K562 (cell line): ENCODE results near the gene POLR1A. TPM values are rescaled to one million over a fixed set of nuclear protein-coding genes. Genes with fewer than 3 reads are reported as not detected.

Source experiments
- NFRKB ChIP-seq: fragments of 450-650 bp; IDR thresholded peaks from 2 replicates; pipeline ENCODE4 v1.6.1; 2016; ENCODE audit warnings: low read depth
- SETDB1 ChIP-seq: IDR thresholded peaks from one replicate; pipeline ENCODE4 v1.6.1; 2012; ENCODE audit warnings: low read length, control low read depth, inconsistent platforms
- SMC3 ChIP-seq: conservative IDR thresholded peaks from 2 replicates; pipeline ENCODE4 v1.6.1; 2011; ENCODE audit warnings: low read depth, low read length, improper control_type of control experiment; ENCODE audit not compliant: insufficient read depth
- ZBTB43 ChIP-seq: sonication (generic); formaldehyde crosslinking; IDR thresholded peaks from 2 replicates; pipeline ENCODE4 v1.8.0; 2023; ENCODE audit warnings: mild to moderate bottlenecking, missing genetic modification reagents
- polyA plus RNA-seq, 8 experiments: library from polyadenylated mRNA; depleted of rRNA in 4 of 8; stranded (reverse) in 5 of 8; unstranded in 3 of 8; fragments of >200 nt; fragmentation: Nextera tagmentation in 2 of 8; fragmentation: Illumina TruSeq in 1 of 8; extraction: Ambion mirVana in 2 of 8; extraction: Trizol in 1 of 8; gene quantifications; 2 replicates each; pipeline versions ENCODE4 v1.2.1 to v1.2.3, GENCODE V29; 2011 to 2014; ENCODE audit warnings: inconsistent platforms in 1 of 8, missing spikeins in 1 of 8
- total RNA-seq, 7 experiments: library from RNA; depleted of rRNA in 6 of 7; stranded (reverse); fragments of >200 nt in 6 of 7; fragmentation: Illumina TruSeq in 2 of 7; extraction: Trizol in 2 of 7; gene quantifications; 2 replicates each; pipeline versions ENCODE4 v1.2.1 to v1.2.3, GENCODE V29; 2011 to 2021; ENCODE audit warnings: low replicate concordance in 1 of 7
- TF ChIP-seq, protein P1 (sequence below), 2 experiments: fragments of 450-650 bp in 1 of 2; sonication (generic) in 1 of 2; formaldehyde crosslinking in 1 of 2; IDR thresholded peaks; 2 replicates each; pipeline versions ENCODE4 v1.7.1 to v1.9.0; 2016 to 2022; ENCODE audit warnings: inconsistent platforms in 1 of 2, mild to moderate bottlenecking in 1 of 2, missing genetic modification reagents in 1 of 2
- TF ChIP-seq, protein P2 (sequence below), 2 experiments: fragments of 250-450 bp in 1 of 2; fragments of 450-650 bp in 1 of 2; sonication (Bioruptor Pico) in 1 of 2; IDR thresholded peaks; 2 replicates each; pipeline versions ENCODE4 v1.6.1 to v1.8.0; 2016 to 2021; ENCODE audit warnings: mild to moderate bottlenecking in 2 of 2, moderate library complexity in 2 of 2, missing compliant biosample characterization in 1 of 2, missing genetic modification characterization in 1 of 2
- TF ChIP-seq, protein P3 (sequence below): fragments of 450-650 bp; formaldehyde crosslinking; IDR thresholded peaks from 2 replicates; pipeline ENCODE4 v1.4.0; 2022; ENCODE audit warnings: missing genetic modification characterization
- TF ChIP-seq, protein P4 (sequence below): fragments of 250-450 bp; sonication (Bioruptor Pico); IDR thresholded peaks from 2 replicates; pipeline ENCODE4 v1.9.0; 2021; ENCODE audit warnings: mild to moderate bottlenecking, inconsistent platforms

Gene POLR1A
- total and polyA plus RNA-seq, 9 of the 15 experiments (the other 6 are each of a cell fraction or from before 2014, with no cell fraction given), result 3.0 to 72.1 (median 21.8) TPM

DNA sequence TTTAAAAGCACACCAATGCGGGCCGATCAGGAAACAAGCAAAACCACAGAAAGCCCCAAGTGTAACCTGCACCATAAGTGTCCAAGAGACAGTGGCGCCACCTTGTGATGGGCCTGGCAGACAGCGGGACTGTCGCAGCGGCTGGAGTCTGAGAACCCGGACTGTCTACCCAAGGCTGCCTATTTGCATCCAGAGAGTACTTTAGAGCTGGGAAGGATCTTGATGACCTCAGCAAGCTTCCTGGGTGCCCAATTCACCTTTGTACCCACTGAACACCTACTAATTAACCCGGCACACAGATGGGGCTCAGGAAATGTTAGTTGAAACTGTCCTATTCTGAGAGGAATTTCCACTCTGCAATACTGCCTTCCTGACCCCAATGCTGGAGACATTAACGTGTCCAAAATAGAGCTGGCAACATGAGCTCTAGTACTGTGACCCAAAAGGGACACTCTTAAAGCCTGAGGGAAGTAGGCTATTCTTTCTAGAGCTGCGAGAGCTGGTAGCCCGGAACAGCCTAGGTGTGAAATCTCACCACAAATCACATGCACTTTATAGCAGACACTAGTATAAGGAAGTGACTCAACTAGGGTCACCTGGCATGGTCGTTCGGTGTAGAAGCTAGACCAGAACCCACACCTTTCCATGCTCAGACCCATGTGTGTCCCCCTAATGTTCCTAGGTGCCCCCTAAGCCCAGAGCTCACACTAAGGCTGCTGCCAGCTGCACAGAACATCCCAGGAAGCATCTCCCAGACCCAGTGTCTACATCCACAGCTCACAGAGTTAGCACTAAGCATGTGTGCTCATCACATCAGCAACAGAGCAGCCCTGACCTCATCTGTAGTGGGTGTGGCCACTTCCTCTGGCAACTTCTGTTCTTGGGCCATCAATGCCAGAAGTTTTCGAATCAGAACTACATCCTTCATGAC is 25.4 kb downstream of the POLR1A start (continued):
- TF ChIP-seq, protein P1, sequence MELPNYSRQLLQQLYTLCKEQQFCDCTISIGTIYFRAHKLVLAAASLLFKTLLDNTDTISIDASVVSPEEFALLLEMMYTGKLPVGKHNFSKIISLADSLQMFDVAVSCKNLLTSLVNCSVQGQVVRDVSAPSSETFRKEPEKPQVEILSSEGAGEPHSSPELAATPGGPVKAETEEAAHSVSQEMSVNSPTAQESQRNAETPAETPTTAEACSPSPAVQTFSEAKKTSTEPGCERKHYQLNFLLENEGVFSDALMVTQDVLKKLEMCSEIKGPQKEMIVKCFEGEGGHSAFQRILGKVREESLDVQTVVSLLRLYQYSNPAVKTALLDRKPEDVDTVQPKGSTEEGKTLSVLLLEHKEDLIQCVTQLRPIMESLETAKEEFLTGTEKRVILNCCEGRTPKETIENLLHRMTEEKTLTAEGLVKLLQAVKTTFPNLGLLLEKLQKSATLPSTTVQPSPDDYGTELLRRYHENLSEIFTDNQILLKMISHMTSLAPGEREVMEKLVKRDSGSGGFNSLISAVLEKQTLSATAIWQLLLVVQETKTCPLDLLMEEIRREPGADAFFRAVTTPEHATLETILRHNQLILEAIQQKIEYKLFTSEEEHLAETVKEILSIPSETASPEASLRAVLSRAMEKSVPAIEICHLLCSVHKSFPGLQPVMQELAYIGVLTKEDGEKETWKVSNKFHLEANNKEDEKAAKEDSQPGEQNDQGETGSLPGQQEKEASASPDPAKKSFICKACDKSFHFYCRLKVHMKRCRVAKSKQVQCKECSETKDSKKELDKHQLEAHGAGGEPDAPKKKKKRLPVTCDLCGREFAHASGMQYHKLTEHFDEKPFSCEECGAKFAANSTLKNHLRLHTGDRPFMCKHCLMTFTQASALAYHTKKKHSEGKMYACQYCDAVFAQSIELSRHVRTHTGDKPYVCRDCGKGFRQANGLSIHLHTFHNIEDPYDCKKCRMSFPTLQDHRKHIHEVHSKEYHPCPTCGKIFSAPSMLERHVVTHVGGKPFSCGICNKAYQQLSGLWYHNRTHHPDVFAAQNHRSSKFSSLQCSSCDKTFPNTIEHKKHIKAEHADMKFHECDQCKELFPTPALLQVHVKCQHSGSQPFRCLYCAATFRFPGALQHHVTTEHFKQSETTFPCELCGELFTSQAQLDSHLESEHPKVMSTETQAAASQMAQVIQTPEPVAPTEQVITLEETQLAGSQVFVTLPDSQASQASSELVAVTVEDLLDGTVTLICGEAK (IDR thresholded peaks at IDR 0.05), result no peak
- TF ChIP-seq, protein P1 (CRISPR knock-in tag; IDR thresholded peaks at IDR 0.05), result no peak
- TF ChIP-seq, protein P2, sequence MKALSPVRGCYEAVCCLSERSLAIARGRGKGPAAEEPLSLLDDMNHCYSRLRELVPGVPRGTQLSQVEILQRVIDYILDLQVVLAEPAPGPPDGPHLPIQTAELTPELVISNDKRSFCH (CRISPR knock-in tag; IDR thresholded peaks at IDR 0.05), result no peak
- TF ChIP-seq, protein P2 (tag; IDR thresholded peaks at IDR 0.05), result no peak
- TF ChIP-seq, protein P3, sequence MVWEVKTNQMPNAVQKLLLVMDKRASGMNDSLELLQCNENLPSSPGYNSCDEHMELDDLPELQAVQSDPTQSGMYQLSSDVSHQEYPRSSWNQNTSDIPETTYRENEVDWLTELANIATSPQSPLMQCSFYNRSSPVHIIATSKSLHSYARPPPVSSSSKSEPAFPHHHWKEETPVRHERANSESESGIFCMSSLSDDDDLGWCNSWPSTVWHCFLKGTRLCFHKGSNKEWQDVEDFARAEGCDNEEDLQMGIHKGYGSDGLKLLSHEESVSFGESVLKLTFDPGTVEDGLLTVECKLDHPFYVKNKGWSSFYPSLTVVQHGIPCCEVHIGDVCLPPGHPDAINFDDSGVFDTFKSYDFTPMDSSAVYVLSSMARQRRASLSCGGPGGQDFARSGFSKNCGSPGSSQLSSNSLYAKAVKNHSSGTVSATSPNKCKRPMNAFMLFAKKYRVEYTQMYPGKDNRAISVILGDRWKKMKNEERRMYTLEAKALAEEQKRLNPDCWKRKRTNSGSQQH (CRISPR knock-in tag), result no peak
- TF ChIP-seq NFRKB, result no peak
- TF ChIP-seq SMC3, result peak; percentile 89
- TF ChIP-seq, protein P4, sequence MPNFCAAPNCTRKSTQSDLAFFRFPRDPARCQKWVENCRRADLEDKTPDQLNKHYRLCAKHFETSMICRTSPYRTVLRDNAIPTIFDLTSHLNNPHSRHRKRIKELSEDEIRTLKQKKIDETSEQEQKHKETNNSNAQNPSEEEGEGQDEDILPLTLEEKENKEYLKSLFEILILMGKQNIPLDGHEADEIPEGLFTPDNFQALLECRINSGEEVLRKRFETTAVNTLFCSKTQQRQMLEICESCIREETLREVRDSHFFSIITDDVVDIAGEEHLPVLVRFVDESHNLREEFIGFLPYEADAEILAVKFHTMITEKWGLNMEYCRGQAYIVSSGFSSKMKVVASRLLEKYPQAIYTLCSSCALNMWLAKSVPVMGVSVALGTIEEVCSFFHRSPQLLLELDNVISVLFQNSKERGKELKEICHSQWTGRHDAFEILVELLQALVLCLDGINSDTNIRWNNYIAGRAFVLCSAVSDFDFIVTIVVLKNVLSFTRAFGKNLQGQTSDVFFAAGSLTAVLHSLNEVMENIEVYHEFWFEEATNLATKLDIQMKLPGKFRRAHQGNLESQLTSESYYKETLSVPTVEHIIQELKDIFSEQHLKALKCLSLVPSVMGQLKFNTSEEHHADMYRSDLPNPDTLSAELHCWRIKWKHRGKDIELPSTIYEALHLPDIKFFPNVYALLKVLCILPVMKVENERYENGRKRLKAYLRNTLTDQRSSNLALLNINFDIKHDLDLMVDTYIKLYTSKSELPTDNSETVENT, result no peak
- TF ChIP-seq ZBTB43 (CRISPR knock-in tag), result no peak
- no peak for TF ChIP-seq SETDB1
